Fibroblast of skin of left biceps (primary cell): ENCODE data around the gene MARCHF10.

Experiments
- DNase-seq, 2 experiments: peaks; one replicate each; pipeline ENCODE4 v3.0.0-alpha.2; 2013; ENCODE audit warnings: low read depth in 2 of 2

The MARCHF10 gene

DNA sequence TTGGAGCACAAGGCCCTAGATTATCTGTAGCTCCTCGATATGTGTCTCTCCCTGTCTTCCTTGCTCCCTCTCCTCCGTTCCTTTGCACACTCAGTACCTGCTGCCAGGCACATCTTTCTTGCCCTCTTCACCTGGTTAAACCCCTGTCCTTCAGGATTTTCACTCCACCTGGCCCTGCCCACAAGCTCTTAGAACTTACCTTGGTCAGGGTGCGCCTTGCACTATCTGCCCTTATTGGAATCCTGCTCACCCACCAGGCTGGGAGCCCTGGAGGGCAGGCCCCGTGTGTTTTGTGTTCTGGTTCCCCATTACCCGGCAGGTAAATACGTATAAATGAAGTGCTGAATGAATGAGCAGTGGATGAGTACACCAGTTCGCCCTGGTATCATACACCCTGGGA, 54.6 kb downstream of the MARCHF10 start:
- DNase-seq, result no peak

DNA sequence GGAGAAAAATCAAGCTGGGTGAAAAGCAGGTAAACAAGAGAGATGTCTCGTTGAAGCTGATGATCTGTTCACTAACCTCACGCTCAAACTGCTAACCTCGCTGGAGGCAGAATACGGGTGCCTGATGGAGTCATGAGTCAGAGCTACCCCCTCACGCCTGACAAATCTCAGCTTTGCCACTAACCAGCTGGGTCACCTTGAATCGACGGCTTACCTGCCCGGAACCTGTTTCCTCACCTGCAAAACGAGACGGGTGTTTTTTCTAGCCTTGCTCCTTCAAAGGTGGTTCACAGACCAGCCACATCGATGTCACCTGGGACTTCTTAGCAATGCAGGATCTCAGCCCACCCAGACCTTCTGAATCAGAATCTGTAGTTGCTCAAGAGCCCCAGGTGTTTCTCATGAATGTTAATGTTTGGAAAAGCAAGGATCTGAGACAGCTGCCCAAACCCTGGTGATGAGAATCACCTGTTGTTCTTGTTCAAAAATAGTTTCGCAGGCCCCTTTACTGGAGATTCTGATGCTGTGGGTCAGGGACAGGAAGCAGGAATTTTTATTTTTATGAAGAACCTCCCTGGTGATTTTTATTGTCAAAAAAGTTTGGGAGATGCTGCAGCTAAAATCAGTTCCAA, 56.9 kb downstream of the MARCHF10 start:
- DNase-seq, result no peak

DNA sequence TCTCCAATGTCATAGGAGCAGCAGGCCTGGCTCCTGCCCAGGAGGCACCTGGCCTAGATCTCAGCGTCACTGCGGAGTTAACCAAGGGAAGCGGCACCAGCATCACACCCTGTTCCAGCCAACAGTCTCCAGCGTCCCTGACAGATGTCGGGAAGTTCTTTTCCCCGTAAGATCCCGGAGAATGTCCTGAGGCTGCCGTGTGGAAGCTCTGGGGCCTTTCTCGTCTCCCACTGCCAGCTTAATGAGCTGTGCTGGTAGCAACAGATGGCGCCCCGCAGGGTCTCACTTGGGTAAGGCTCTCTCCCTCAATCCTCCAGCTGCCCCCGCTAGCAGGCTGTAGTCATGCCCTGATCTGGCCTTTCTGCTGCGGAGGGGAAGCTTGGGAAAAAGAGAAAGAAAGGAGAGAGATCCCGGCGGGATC, 57.5 kb downstream of the MARCHF10 start:
- no peak for DNase-seq

DNA sequence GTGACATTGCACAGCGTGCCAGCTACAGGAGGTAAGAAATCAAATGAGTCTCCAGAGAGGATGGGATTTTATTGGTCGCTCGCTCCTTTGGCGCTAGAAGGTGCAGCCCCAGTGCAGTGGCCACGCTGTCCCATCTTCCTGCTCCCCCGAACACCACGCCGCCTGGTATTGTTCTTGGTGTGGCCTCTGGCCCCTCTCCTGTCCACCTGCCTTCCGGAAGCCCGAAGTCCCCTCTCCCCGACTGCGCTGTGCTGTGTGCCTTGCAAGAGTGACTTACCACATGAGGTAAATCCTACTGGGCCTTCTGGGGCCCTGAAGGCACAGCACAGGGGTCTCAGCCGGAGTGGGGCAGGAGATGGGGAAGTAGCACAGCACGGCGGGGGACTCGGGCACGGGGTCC, 58.2 kb downstream of the MARCHF10 start:
- no peak for DNase-seq

DNA sequence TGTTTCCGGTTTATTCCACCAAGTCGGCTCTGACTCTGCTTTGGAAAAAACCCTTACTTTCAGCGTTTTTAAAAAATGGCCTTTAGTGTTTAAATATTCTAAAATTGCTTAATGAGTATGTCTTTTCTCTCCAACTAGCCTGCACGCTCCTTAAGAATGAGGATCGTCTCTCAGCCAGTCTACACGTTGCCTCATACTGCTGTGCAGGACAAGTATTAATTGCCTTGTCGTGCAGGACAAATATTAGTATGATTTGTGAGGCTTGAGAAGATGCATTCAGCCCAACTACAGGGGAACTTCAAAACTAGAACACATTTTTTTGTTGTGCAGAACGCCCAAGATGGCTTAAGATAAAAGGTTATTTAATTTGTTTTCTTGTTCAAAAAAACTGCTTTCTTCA, 61.2 kb downstream of the MARCHF10 start:
- DNase-seq, result no peak

DNA sequence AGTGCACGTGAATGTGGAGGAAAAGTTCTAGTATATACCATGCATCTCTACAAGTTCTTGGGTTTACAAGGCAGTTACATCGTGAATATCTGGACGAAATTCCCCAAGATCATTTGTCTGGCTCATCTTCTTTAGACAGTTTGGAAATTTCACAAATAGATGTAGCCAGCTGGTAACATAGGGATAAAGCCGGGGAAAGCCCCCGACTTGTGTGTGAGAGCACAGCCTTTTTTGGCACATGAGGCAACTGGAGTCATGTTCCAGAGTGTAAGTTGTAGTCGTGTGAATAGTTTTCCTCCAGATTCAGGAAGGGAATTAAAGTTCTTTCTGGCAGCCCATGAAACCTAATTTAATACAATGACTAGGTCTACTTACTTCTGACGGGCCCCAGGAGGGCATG, 62.3 kb downstream of the MARCHF10 start:
- DNase-seq, result no peak

DNA sequence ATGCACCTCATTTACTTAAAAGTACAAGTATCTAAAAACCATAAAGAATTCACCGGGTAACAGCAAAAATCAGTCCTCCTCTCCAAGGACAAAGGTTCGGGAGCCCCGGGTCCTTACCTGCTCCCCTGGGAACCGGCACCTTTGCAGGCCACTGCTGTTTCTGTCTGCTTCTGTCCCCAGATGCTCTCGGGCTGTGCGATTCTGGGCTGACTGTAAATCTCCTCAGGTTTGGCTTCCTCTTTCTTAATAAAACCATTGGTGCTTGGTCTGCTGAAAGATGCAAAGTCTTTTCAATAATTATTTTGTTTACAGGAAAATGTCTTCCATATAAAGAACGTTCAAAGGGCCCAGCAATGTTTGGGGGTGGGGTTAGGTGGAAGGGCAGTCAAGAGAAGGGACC, 63.9 kb downstream of the MARCHF10 start:
- DNase-seq, result no peak

DNA sequence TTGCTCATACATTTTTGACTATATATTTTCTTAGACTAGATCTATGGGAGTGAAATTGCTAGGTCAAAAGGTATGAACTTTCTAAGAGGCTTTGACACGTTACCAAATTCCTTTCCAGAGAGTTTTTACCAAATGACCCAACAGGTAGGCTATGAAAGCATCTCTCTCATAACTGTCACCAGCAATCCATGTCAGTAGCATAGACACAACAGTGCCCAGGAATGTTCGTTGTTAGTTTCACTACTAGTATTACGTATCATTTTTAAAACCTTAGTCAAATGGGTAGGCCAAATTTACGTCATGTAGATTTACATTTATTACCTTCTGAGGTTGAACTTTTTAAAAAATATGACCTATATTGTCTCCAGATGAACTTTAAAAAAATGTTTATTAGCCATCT, 66.8 kb downstream of the MARCHF10 start:
- no peak for DNase-seq

DNA sequence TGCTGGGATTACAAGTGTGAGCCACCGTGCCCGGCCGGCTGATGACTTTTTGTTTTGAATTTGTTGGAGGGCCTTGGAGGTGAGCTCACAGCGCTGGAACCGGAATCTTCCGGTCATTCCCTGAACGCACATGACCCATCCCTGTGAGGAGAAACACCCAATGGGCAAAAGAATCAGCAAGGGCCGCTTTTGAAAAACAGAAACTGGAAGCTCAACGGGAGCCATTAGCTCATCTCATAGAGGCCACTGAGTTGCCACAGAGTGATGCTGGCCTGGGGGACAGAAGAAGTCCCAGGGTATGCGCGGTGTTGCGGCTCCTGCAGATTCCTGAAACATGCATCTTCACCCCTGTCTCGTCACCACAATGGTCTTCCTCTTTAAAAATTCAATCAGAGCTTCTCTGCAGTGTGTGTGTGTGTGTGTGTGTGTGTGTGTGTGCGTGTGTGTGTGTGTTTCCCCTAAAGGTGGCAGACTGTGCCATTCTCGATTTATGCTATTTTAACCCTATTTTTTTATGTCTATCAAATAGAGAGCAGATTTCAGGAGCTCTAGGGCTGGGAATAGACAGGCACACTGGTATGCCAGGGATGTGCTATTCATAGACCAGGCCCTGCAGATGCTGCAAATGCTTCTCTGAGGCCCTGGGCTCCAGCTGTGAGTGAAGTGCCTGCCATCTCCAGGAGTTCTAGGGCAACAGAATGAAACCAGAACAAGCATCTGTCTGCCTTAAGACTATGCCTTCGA, 68.3 kb downstream of the MARCHF10 start:
- DNase-seq, result no peak

DNA sequence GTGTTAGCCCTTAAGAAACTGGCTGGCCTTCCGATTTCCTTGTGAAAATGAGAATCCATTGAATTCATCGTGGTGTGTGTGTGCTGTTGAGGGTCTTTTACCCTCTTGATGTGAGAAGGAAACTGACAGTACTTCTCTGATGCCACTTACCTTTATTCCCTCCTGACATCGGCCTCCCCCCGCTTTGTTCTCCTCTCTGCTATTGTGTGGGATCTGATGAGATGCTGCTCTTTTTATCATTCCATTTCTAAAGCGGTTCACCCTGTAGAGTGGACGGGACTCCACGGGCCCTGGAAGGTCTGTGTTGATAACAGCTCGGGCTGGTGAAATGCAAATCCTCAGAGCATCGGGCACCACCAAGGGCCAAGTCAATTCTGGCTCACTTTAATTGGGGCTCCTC, 69.8 kb downstream of the MARCHF10 start:
- no peak for DNase-seq

DNA sequence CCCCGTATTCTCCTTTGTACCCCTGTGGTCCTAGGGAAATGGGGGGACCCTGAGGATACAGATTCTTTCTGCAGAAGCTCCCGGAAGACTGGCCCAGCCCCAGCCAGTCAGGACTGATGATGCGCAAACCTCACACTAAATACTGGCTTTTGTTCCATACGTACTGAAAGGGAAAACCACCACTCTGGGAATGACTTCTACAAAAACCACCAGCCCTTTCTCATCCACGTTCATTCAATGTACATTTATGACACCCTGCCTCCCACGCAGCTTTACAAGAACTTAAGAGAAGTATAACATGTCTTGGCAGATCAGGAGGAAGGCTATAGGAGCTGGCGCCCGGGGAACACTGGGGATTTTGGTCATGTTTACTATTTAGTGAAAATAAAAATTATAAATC, 70.6 kb downstream of the MARCHF10 start:
- DNase-seq, result no peak

DNA sequence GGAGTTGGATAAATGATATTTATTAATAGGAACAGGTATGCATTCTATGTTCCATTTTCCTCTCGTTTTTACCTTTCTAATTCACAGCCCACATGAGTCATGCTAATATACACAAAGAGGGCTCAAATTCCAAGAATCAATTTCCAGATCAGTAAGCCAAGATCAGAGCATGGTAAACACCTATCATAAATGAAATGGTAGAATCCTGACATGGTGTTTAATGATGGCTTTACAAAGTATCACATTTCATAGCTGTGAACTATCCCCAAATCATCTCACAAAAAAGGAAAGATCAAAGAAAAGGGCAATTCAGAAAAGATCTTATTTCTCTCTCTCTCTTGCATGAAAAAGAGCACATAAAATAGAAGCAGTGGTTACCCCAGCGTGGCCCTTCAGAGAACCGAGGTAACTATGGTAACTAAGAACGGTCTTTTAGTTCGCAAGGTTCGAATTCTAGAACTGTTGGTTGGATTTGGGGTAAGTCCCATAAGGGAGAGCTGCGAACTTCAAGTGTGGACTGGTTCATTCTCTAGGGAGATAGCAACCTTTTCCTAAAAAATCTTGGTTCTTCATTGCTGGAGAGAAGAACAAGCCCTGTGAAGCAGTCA, 73.0 kb downstream of the MARCHF10 start:
- DNase-seq, result no peak

DNA sequence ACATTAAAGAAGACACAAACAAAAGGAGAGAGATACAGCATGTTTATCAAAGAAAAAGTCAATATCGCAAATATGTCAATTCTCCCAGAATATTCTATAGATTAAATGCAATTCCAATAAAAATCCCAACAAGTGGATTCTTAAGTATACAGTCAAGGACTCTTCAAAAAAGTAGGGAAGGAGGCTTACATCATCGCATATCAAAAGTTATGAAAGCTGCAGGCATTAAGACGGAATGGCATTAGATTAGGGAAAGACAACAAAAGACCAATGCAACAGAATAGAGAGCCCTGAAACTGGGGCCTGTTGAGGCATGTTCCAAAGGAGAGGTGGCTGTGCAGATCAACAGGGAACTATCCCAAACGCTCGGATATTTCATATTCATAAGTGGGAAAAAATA, 76.0 kb downstream of the MARCHF10 start:
- no peak for DNase-seq

DNA sequence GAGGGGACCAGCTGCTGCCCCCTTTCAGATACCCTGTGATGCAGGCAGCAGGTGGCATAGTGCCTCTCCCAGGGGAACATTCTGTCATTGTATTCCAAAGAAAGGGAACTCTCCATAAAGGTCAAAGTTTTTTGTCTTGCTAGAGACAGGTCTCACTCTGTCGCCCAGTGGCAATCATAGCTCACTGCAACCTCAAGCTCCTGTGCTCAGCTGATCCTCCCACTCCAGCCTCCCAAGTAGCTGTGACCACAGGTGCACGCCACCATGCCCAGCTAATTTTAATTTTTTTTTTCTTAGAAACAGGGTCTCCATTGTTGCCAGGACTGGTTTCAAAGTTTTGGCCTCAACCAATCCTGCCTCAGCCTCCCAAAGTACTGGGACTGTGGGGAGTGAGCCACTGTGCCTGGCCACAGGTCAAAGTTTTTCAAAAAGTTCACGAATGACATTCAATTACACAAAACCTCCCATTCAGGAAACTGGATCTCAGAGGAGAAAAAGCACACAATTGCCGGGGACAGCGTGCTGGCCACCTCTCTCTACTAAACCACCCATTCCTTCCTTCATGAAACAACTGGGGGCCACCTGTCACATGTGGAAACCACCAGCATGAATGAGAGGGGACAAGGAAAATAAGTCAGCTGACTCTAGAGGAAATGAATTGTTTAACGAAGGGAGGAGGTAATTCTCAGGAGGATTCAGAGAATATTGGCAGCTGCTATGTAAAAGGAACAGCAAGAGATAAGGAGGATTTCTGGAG, 80.0 kb downstream of the MARCHF10 start:
- DNase-seq, result no peak

DNA sequence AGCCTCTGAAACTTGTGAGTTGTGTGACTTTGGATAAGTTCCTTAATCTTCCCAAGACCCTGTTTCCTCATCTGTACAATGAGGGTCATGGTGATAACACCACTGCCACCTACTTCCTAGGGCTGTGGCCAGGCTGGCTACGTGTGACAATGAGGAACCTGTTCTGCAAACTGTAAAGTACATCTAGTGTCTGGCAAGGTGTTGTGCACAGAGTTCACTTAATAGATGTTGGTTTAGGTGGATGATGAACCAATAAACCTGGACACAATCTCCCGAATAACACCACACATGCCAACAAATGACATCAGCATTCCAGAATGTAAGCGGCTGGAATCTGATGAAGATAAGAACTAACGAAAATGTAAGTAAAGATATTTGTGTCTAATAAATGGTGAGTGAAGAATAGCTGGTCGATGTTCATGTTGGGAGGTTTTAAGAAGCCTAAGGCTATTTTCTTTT, 82.3 kb downstream of the MARCHF10 start:
- no peak for DNase-seq

DNA sequence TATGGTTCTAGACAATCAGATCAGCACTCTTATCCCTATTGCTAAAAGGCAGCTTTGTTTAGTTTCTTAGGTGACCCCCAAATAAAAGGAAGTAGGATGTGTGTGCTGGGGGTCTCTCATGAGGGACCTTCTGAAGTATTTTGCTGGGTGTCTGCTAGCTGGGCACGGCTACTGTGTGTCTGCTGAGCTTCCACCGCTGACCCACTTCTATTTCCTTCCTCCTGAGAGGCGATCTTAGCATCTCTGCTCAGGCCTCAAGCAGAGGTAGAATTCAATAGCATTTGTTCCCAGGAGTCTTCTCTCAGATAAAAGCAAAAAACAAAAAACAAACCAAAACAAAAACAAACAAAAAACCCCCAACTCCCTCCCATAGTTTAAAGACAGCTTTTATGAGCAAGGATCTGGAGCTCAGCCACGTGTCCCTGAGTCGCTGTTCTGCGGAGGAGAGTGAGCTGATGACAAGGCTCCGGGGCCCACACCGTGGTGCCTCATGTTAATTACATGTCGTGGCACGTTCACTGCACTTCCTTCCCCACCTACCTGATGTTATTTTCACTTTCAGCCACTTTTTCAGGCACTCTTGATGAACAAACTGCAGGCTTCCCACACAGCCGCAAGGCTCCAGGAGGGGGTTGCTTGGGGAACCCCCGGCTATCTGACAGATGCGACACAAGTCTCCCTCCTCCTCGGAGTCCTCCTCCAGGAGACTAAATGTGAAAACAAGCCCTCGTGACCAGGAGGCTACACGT, 83.5 kb downstream of the MARCHF10 start:
- no peak for DNase-seq

DNA sequence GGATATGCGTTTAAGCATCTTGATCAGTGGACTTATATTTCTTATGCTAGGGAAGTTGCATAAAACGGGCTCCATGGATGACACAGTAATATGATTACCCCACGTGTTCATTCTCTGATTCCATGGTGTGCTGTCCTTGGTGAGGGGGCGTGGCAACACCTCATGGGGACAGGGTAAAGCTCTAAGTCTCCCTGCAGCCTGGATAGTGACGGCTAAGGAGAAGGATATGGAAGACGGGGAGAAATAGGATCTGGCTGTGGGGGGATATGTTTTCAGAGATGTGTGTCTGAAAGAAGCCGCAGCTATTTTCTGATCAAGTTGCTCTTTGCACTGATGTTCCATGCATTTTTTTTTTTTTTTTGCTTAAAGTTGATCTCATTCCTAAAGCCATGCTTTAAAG, 84.3 kb downstream of the MARCHF10 start:
- DNase-seq, result no peak

DNA sequence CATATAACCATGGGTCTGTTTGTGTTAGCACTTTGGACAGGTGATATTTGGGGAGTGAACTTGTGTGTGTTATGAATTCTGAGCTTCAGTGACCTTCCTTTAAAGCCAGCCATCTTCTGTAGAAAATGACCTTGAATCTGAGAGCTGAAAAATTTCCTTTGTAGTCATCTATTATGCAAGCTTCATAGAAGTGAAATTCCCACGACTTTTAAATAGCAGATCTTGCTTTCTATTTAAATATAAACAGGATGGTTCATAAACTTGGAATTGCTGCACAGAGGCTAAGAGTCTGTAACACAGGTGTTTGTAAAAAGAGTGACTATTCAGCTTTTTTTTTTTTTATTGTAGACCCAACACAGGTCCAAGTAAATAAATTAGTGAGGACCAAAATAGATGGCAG, 85.5 kb downstream of the MARCHF10 start:
- no peak for DNase-seq

DNA sequence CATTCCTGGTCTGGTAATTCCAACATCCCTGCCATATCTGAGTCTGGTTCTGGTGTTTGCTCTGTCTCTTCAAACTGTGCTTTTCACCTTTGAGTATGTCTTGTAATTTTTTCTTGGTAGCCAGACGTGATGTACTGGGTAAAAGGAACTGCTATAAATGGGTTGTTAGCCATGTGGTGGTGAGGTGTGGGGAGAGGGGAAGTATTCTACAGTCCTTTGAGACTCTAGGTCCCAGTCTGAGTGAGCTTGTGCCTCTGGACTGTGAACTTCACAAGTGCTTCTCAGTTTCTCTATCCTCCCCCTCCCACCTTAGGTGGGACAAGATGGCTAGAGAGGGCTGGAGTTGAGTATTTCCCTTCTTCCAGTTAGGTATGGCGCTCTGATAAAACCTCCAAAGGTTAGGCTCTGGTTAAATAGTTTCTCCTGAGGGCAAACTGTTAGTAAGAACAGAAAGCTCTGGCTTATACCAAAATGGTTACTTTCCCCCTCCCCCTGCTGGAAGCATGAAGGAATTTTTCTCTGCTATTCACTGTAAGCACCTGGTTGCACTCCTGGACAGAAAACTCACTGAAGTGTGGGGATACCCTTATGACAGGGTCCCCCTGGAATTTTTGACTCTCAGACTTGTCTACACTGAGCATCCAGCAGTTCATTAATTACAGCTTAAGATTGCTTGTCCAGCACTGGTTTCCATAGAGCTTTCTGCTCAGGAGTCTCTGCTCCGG, 87.8 kb downstream of the MARCHF10 start:
- no peak for DNase-seq

DNA sequence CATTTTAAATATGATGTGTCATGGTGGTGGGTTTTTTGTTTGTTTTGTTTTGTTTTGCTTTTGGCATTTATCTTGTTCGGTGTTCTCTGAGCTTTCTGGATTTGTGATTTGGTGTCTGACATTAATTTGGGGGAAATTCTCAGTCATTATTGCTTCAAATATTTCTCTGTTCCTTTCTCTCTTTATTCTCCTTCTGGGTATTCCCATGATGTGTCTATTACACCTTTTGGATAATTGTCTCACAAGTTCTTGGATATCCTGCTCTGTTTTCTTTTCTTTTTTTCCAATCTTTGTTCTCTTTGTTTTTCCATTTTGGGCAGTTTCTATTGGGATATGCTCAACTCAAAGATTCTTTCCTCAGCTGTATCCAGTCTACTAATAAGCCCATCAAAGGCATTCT, 88.5 kb downstream of the MARCHF10 start:
- DNase-seq, result no peak

DNA sequence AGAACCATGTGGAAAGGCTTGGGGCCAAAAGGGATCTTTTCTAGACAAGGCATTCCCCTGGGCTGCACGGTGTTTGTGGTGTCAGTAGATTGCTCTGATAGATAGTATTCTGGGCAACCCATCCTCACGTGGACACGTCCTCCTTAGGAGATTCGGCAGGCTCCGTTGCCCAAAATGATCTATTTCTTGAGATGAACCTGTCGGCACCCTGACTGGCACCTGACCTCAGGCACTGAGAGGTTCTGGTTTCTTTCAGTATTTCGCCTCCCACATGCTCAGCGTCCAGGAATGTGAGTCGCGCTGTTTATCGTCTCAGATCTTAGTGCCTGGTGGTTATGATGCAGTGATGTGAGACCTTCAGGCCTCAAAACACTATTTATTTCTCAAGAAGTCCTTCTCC, 89.7 kb downstream of the MARCHF10 start:
- DNase-seq, result no peak
